SK-N-SH (cell line): ENCODE data around the gene IPO8. TPM values are rescaled to one million over a fixed set of nuclear protein-coding genes. Genes with fewer than 3 reads are reported as not detected.

Experiments used
- CTCF ChIA-PET: fragments of 300-600, 350-600 bp; formaldehyde crosslinking; extraction: SDS; loops from one replicate; lab custom pipeline; 2021; lab: Yijun Ruan, JAX
- POLR2A ChIA-PET: fragments of 350-600 bp; sonication (Branson Sonifier 250); formaldehyde crosslinking; extraction: SDS; loops from one replicate; lab custom pipeline; 2020; ENCODE audit warnings: antibody characterized with exemption, inconsistent platforms; lab: Yijun Ruan, JAX
- DNase-seq: peaks from one replicate; pipeline ENCODE4 v3.0.0; 2012
- H2AFZ ChIP-seq: fragments of 200-600 bp; sonication (generic); 2 replicates; pipeline ENCODE4 v1.8.1; 2016; ENCODE audit warnings: antibody characterized with exemption, mild to moderate bottlenecking, low read depth
- H3F3A ChIP-seq: fragments of 200-600 bp; sonication (generic); replicated peaks from 2 replicates; pipeline ENCODE3; 2016; ENCODE audit warnings: antibody characterized with exemption, mild to moderate bottlenecking; ENCODE audit not compliant: insufficient read depth
- H3K27ac ChIP-seq, 2 experiments: fragments of 200-500 bp in 1 of 2; fragments of 200-600 bp in 1 of 2; sonication (Bioruptor generic) in 1 of 2; sonication (generic), shearing (Covaris generic) in 1 of 2; 2 replicates each; pipeline versions ENCODE4 v1.5.1 to v1.6.1; 2014 to 2016; ENCODE audit warnings: low read depth in 2 of 2, inconsistent platforms in 1 of 2, low read length in 1 of 2, mild to moderate bottlenecking in 1 of 2, mixed read lengths in 1 of 2
- H3K27me3 ChIP-seq: fragments of 200-600 bp; sonication (generic), shearing (Covaris generic); 2 replicates; pipeline ENCODE4 v1.6.1; 2016; ENCODE audit warnings: mixed run types; ENCODE audit not compliant: insufficient read depth
- H3K36me3 ChIP-seq, 2 experiments: fragments of 200-500 bp in 1 of 2; fragments of 200-600 bp in 1 of 2; sonication (Bioruptor generic) in 1 of 2; sonication (generic) in 1 of 2; replicated peaks in 1 of 2; 2 replicates each; pipeline versions ENCODE3 to v1.5.1; 2014 to 2016; ENCODE audit warnings: low read length in 1 of 2, mild to moderate bottlenecking in 1 of 2; ENCODE audit not compliant: insufficient read depth in 2 of 2, control insufficient read depth in 1 of 2
- H3K4me1 ChIP-seq, 2 experiments: fragments of 200-500 bp in 1 of 2; fragments of 200-600 bp in 1 of 2; sonication (Bioruptor generic) in 1 of 2; sonication (generic), shearing (Covaris generic) in 1 of 2; 2 replicates each; pipeline versions ENCODE4 v1.5.1 to v1.6.1; 2014 to 2016; ENCODE audit warnings: low read depth in 1 of 2, low read length in 1 of 2, mixed run types in 1 of 2; ENCODE audit not compliant: insufficient read depth in 2 of 2, control insufficient read depth in 1 of 2
- H3K4me2 ChIP-seq: fragments of 200-600 bp; sonication (generic), shearing (Covaris generic); 2 replicates; pipeline ENCODE4 v1.6.1; 2017; ENCODE audit warnings: mixed run types
- H3K4me3 ChIP-seq, 2 experiments: fragments of 200-500 bp in 1 of 2; fragments of 200-600 bp in 1 of 2; sonication (Bioruptor generic) in 1 of 2; sonication (generic), shearing (Covaris generic) in 1 of 2; 2 replicates each; pipeline versions ENCODE4 v1.5.1 to v1.8.1; 2014 to 2016; ENCODE audit warnings: low read depth in 2 of 2, inconsistent platforms in 1 of 2, low read length in 1 of 2, mild to moderate bottlenecking in 1 of 2, mixed read lengths in 1 of 2, moderate library complexity in 1 of 2
- H3K79me2 ChIP-seq: fragments of 200-600 bp; sonication (generic); 2 replicates; pipeline ENCODE4 v1.8.1; 2017; ENCODE audit warnings: mild to moderate bottlenecking; ENCODE audit not compliant: insufficient read depth
- H3K9ac ChIP-seq: fragments of 200-600 bp; sonication (generic); 2 replicates; pipeline ENCODE4 v1.6.1; 2017; ENCODE audit warnings: mixed run types
- H3K9me2 ChIP-seq: fragments of 200-600 bp; sonication (generic); 2 replicates; pipeline ENCODE4 v1.6.1; 2017; ENCODE audit warnings: mixed run types
- H3K9me3 ChIP-seq: fragments of 200-600 bp; sonication (generic); 2 replicates; pipeline ENCODE4 v1.6.1; 2017; ENCODE audit warnings: mixed run types, mild to moderate bottlenecking, moderate library complexity
- H4K20me1 ChIP-seq: fragments of 200-600 bp; sonication (generic); 2 replicates; pipeline ENCODE4 v1.6.1; 2017; ENCODE audit warnings: mild to moderate bottlenecking, mixed run types; ENCODE audit not compliant: insufficient read depth
- ELF1 ChIP-seq: IDR thresholded peaks from 2 replicates; pipeline ENCODE4 v1.4.0; 2012
- FOSL2 ChIP-seq: IDR thresholded peaks from 2 replicates; pipeline ENCODE4 v1.4.0; 2012; ENCODE audit warnings: low read depth, mild to moderate bottlenecking, moderate library complexity, borderline replicate concordance
- GABPA ChIP-seq: IDR thresholded peaks from 2 replicates; pipeline ENCODE4 v1.4.0; 2012; ENCODE audit warnings: low read depth, mild to moderate bottlenecking
- GATA2 ChIP-seq: sonication (generic); formaldehyde crosslinking; IDR thresholded peaks from 2 replicates; pipeline ENCODE4 v1.5.0; 2020; ENCODE audit warnings: mild to moderate bottlenecking, missing genetic modification reagents
- JUND ChIP-seq: IDR thresholded peaks from 2 replicates; pipeline ENCODE4 v1.4.0; 2012
- NFIC ChIP-seq: IDR thresholded peaks from 2 replicates; pipeline ENCODE4 v1.4.0; 2012; ENCODE audit warnings: borderline replicate concordance
- RCOR1 ChIP-seq: fragments of 150-350 bp; IDR thresholded peaks from 2 replicates; pipeline ENCODE4 v1.6.1; 2017; ENCODE audit warnings: antibody characterized with exemption, low read length
- SMC3 ChIP-seq: IDR thresholded peaks from 2 replicates; pipeline ENCODE4 v1.6.1; 2012; ENCODE audit warnings: low read depth, low read length, improper control_type of control experiment
- TAF1 ChIP-seq: IDR thresholded peaks from 2 replicates; pipeline ENCODE4 v1.6.1; 2012; ENCODE audit warnings: low read depth, mild to moderate bottlenecking, low read length, moderate library complexity, borderline replicate concordance
- TCF12 ChIP-seq: IDR thresholded peaks from 2 replicates; pipeline ENCODE4 v1.4.0; 2012
- YY1 ChIP-seq: IDR thresholded peaks from 2 replicates; pipeline ENCODE4 v1.4.0; 2012; ENCODE audit warnings: low read depth, mild to moderate bottlenecking
- WGBS: methylation state at CpG from one replicate; pipeline ENCODE4 v1.1.6; 2017; ENCODE audit warnings: low lambda C conversion rate; 5-methylcytosine and 5-hydroxymethylcytosine counted together
- polyA plus RNA-seq, 3 experiments: library from polyadenylated mRNA; depleted of rRNA; stranded (reverse); fragments of >200 nt; gene quantifications; 2 replicates each; pipeline ENCODE4 v1.2.3, GENCODE V29; 2012
- TF ChIP-seq, protein P1 (sequence below): IDR thresholded peaks from 2 replicates; pipeline ENCODE4 v1.4.0; 2012; ENCODE audit warnings: low read depth, borderline replicate concordance
- TF ChIP-seq, protein P2 (sequence below): IDR thresholded peaks from 2 replicates; pipeline ENCODE4 v1.6.1; 2012; ENCODE audit warnings: mild to moderate bottlenecking, low read depth, low read length, moderate library complexity
- TF ChIP-seq, protein P3 (sequence below): fragments of 200-600 bp; sonication (generic); IDR thresholded peaks from 2 replicates; pipeline ENCODE4 v1.6.1; 2017; ENCODE audit warnings: antibody characterized with exemption, mild to moderate bottlenecking, moderate library complexity

The IPO8 gene
- polyA plus RNA-seq, 1 of the 3 experiments (the other 2 are of a cell fraction) = 5.8 TPM

DNA sequence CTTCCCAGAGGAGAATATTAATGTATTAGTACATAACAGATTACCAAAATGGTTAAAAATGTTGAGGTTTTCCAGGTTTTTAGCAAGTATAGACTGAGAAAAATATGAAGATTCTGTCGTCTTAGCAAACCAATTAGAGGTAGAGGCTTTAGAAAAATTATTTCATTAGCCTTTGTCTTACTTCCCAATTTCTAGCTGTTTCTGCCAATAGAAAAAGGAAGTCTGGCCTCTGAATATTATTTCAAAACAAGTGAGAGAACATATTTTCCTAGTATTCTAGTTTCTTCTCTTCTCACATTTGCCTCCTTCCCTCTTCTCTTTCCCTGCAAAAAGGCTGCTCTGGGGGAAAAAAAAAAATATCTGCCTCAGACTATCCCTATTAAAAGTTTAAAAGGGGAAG lies 16.4 kb downstream of the IPO8 start:
- CTCF ChIA-PET = no interaction called here
- no peaks in the 10 kb centered on the region for H3K9me2 ChIP-seq
- H3F3A ChIP-seq = no peaks in the 10 kb centered on the region
- TF ChIP-seq, protein P1, sequence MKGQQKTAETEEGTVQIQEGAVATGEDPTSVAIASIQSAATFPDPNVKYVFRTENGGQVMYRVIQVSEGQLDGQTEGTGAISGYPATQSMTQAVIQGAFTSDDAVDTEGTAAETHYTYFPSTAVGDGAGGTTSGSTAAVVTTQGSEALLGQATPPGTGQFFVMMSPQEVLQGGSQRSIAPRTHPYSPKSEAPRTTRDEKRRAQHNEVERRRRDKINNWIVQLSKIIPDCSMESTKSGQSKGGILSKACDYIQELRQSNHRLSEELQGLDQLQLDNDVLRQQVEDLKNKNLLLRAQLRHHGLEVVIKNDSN = no peak
- TF ChIP-seq TAF1 = no peak
- TF ChIP-seq SMC3 = no peak
- TF ChIP-seq GABPA = no peak
- TF ChIP-seq RCOR1 = no peak
- TF ChIP-seq, protein P2, sequence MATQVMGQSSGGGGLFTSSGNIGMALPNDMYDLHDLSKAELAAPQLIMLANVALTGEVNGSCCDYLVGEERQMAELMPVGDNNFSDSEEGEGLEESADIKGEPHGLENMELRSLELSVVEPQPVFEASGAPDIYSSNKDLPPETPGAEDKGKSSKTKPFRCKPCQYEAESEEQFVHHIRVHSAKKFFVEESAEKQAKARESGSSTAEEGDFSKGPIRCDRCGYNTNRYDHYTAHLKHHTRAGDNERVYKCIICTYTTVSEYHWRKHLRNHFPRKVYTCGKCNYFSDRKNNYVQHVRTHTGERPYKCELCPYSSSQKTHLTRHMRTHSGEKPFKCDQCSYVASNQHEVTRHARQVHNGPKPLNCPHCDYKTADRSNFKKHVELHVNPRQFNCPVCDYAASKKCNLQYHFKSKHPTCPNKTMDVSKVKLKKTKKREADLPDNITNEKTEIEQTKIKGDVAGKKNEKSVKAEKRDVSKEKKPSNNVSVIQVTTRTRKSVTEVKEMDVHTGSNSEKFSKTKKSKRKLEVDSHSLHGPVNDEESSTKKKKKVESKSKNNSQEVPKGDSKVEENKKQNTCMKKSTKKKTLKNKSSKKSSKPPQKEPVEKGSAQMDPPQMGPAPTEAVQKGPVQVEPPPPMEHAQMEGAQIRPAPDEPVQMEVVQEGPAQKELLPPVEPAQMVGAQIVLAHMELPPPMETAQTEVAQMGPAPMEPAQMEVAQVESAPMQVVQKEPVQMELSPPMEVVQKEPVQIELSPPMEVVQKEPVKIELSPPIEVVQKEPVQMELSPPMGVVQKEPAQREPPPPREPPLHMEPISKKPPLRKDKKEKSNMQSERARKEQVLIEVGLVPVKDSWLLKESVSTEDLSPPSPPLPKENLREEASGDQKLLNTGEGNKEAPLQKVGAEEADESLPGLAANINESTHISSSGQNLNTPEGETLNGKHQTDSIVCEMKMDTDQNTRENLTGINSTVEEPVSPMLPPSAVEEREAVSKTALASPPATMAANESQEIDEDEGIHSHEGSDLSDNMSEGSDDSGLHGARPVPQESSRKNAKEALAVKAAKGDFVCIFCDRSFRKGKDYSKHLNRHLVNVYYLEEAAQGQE = no peak
- TF ChIP-seq FOSL2 = no peak
- TF ChIP-seq, protein P3, sequence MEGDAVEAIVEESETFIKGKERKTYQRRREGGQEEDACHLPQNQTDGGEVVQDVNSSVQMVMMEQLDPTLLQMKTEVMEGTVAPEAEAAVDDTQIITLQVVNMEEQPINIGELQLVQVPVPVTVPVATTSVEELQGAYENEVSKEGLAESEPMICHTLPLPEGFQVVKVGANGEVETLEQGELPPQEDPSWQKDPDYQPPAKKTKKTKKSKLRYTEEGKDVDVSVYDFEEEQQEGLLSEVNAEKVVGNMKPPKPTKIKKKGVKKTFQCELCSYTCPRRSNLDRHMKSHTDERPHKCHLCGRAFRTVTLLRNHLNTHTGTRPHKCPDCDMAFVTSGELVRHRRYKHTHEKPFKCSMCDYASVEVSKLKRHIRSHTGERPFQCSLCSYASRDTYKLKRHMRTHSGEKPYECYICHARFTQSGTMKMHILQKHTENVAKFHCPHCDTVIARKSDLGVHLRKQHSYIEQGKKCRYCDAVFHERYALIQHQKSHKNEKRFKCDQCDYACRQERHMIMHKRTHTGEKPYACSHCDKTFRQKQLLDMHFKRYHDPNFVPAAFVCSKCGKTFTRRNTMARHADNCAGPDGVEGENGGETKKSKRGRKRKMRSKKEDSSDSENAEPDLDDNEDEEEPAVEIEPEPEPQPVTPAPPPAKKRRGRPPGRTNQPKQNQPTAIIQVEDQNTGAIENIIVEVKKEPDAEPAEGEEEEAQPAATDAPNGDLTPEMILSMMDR = no peak
- TF ChIP-seq NFIC = no peak
- TF ChIP-seq JUND = no peak
- no peak for TF ChIP-seq GATA2
- no peak for TF ChIP-seq YY1
- TF ChIP-seq TCF12 = no peak
- TF ChIP-seq ELF1 = no peak
- no peaks in the 10 kb centered on the region for H3K9me3 ChIP-seq
- no peaks in the 10 kb centered on the region for H4K20me1 ChIP-seq
- H3K4me1 ChIP-seq = no peaks in the 10 kb centered on the region
- H3K36me3 ChIP-seq = peaks cover 58 to 74% of the 10 kb centered on the region in 2 experiments
- no peaks in the 10 kb centered on the region for H3K79me2 ChIP-seq
- H2AFZ ChIP-seq = no peak overlapping the region
- H3K9ac ChIP-seq = no peak overlapping the region
- WGBS = 90% methylated on average over 1 of the region's 1 CpG
- H3K27me3 ChIP-seq = no peaks in the 10 kb centered on the region
- DNase-seq = no peak
- no peak overlapping the region for H3K27ac ChIP-seq
- POLR2A ChIA-PET = no interaction called here
- H3K4me2 ChIP-seq = no peak overlapping the region
- no peak overlapping the region for H3K4me3 ChIP-seq
